SW480 (cell line): ENCODE data around the gene NBEAL2.
A peak's percentile ranks its signal among the peaks of the same experiment; 100 is the strongest.
"Not testable (repeated sequence)": the region's sequence is repeated elsewhere in the genome, so short reads cannot be mapped to it uniquely, and the experiment has no call there.

Experiments
- DNase-seq: peaks from one replicate; pipeline ENCODE4 v3.0.0-alpha.2; 2016; ENCODE audit warnings: low spot score

The NBEAL2 gene

DNA sequence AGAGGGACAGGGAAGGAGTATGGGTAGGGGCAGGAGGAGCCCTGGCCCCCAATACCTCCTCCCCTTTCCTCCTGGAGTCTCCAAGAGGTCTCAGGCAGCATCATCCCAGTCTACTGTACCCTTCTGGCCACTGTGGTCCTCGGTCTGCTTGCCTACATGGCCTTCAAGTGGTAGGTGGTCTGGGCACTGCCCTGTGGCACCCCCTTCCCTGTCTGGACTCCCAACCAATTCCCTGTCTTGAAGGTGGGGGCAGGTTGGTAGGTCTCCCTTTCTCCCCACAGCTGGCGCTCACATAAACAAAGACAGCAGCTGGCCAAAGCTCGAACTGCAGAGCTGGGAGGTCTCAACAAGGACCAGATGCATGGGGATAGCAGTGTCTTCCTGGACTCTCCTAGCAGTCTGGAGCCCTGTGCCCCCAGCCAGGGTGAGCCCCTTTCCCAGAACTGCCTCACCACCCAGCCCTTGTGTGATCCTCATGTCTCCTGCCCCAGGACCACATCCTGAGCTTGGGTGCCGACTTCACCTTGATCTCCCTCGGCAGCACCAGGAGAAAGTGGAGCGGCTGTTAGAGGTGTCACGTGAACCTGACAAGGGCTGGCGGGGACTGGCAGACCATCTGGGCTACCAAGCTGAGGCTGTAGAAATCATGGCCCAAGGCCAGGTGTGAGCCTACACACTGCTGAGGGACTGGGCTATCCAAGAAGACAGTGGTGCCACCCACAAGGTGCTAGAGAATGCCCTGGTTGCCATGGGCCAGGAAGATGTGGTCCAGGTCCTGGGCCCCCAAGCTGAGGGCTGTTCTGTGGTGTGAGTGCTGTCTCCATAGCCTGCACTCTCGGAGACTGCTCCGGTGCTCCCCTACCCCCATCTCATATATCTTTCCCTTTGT, 33.1 kb downstream of the NBEAL2 start:
- no peak for DNase-seq

GRCh38 chr3:47013231-47013630, 33.8 kb downstream of the NBEAL2 start:
- DNase-seq = no peak

GRCh38 chr3:47014036-47014435, 34.6 kb downstream of the NBEAL2 start:
- no peak for DNase-seq

GRCh38 chr3:47015151-47015550, 35.7 kb downstream of the NBEAL2 start:
- no peak for DNase-seq

GRCh38 chr3:47016086-47016933, 36.8 kb downstream of the NBEAL2 start:
- no peak for DNase-seq

GRCh38 chr3:47016934-47017435, 37.5 kb downstream of the NBEAL2 start:
- no peak for DNase-seq

GRCh38 chr3:47017504-47018268, 38.2 kb downstream of the NBEAL2 start:
- peak; percentile 39 for DNase-seq

DNA sequence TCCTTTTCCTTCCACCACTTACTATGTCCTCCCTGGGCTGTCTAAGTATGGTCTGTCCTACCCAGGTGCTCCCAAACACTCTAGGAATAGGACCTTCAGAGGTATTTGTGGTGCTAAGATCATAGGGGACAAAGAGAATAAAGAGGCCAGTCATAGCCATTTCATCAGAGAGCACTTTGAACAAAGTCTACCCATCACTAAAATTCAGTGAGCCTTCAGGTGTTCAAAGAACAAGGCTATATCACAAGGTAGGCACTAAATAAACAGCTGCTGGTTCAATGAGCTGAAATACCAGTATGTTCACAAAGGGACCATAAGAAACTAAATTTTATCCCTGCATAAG, 38.8 kb downstream of the NBEAL2 start:
- DNase-seq = no peak

DNA sequence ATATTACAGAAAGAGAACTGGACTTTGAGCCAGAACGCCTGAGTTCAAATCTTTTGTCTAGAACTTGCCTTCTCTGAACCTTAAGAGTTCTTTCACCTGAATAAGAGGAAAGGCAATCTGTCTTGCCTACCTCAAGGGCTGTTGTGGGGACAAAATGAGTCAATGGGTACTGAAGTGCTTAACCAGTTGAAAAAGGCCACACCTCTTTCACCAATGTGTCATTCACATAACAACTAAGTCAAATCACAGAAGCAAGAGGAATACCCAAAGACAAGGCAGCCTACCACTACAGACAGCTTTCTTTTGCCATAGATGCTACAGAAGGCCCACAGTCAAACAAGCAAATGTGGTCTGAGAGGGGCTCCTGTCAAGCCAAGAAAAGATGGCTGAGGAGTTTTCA, 39.7 kb downstream of the NBEAL2 start:
- DNase-seq = no peak

- no peak for DNase-seq
These were observed 40.8 kb downstream of the NBEAL2 start for GRCh38 chr3:47020311-47020710.

DNA sequence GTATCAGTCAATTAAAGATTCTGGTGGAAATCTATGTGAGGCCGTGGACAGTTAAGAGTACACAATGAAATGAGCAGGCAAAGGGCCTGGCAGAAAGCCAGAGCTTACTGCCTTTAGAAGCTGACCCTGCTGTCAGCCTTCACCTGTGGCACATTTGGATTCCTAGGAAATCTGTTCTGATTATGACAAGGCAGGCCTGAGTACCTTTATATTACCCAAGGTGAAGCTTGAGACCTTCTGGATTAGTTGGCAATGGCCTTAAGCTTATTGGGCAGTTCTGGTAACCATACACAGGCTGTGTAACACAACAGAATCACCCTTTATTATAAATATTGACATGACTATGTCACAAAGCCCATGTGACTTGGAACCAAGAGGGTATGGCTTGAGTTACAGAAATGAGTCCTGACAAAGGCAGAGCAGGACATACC, 43.2 kb downstream of the NBEAL2 start:
- no peak for DNase-seq

DNA sequence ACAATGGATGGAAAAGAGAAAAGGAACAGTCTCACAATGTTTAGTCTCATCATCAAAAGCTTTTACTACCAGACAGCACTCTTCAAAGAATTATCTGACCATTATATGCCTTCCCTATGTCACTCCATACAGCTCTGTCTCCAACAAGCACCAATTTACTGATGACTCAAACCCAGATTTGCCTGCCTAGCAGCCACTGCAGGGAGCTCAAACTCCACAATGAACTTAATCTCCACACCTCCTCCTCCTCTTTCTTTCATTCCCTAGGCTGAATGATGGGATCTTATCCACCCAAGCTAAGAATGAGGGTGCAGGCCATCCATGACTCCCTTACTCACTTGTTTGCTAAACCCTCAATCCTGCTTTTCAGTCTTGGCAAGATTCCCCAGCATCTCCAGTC, 45.5 kb downstream of the NBEAL2 start:
- no peak for DNase-seq

DNA sequence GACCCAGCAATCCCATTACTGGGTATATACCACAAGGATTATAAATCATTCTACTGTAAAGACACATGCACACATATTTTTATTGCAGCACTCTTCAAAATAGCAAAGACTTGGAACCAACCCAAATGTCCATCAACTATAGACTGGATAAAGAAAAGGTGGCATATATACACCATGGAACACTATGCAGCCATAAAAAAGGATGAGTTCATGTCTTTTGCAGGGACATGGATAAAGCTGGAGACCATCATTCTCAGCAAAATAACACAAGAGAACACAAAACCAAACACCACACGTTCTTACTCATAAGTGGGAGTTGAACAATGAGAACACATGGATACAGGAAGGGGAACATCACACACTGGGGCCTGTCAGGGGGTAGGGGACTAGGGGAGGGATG, 47.0 kb downstream of the NBEAL2 start:
- DNase-seq = not testable (repeated sequence)

- no peak for DNase-seq
These were observed 48.7 kb downstream of the NBEAL2 start for GRCh38 chr3:47028146-47028545.

GRCh38 chr3:47028667-47029066, 49.2 kb downstream of the NBEAL2 start:
- no peak for DNase-seq

- not testable (repeated sequence) for DNase-seq
These were observed 51.6 kb downstream of the NBEAL2 start for GRCh38 chr3:47031041-47031440.

DNA sequence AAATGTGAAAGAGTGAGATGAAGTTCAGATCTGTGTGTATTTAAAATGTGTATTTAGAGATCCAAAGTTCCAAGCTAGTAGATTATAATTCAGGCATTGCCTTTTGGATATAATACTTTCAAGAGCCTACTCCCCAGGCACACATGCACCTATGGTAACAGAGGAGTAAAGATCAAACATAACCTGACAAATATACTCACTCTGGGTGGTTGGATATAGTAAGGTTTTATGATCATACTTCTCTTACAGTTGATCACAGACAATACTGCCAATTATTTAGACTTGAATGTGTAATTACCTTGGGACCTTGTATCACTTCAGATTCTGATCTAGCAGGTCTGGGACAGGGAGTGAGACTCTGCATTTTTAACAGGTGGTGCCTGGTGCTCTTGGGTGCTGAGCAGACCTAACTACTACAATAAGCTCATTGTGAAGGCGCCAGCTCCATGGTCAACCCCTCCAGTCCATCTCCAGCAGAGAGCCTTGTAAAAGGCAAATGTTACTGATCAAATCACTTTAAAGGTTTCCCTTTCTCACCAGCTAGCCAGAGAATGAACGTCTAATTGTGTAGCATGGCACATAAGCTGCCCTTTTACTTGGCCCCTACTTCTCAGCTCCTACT, 55.5 kb downstream of the NBEAL2 start:
- DNase-seq = no peak

- no peak for DNase-seq
These were observed 56.2 kb downstream of the NBEAL2 start for GRCh38 chr3:47035645-47036044.

DNA sequence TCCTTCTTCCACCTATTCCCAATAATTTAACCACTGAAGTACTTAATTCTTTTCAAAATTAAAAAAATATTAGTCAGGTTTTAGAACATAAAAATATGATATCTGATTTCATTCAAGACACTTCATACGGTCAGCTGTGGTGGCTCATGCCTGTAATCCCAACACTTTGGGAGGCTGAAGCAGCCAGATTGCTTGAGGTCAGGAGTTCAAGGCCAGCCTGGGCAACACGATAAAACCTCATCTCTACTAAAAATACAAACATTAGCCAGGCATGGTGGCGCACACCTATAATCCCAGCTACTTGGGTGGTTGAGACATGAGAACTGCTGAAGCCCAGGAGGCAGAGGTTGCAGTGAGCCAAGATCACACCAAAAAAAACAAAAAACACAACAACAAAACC, 56.7 kb downstream of the NBEAL2 start:
- DNase-seq = no peak

- not testable (repeated sequence) for DNase-seq
These were observed 57.8 kb downstream of the NBEAL2 start for GRCh38 chr3:47037302-47037701.

- no peak for DNase-seq
These were observed 61.6 kb downstream of the NBEAL2 start for GRCh38 chr3:47041114-47041513.
